Measurements from ENCODE around the gene UPF3A. TPM values are rescaled to one million over a fixed set of nuclear protein-coding genes. Genes with fewer than 3 reads are reported as not detected.
A peak's percentile ranks its signal among the peaks of the same experiment; 100 is the strongest.

Gene UPF3A
- total and polyA plus RNA-seq, 2 experiments from 2014 or later: 45.0 to 174 TPM

DNA sequence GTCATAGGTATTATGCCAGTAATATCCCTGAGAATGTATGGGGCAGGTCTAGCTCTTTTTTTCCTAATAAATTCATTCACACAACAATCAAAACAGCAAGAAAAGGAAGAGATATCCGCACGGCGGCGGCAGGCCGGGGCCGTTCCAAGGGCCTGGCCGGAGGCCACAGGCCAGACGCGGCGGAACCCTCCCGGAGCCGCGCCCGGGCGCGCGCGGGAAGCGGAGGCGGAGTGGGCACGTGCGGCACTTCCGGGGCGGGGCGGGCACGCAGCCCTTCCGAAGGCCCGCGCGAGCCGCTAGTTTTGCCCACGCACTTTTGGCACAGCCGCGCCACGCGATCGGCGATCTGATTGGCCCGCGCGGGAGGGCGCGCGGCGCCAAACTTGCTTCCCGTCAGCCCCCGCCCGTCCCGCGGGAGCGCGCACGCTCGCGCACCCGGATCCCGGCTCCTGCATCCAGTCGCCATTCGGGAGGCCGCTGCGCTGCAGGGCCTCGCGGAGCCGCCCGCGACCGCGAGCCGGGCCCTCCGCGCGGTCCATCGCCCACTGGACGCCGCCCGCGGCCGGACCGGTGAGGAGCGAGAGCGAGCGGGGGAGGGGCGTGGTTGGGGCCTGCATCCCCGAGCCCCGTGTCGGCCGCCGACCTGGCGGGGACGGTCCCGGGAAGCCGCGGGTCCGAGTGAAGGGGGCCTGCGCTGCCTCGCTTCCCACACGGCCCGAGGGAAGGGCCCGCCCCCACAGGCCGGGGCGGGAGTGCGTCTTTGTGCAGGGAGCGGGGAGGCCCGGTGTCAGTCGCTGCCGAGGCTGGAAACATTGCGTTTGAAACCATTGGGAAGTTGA, 32.9 kb downstream of the UPF3A start, which contains the start of gene CHAMP1 (continued):
- TF ChIP-seq, protein P1, sequence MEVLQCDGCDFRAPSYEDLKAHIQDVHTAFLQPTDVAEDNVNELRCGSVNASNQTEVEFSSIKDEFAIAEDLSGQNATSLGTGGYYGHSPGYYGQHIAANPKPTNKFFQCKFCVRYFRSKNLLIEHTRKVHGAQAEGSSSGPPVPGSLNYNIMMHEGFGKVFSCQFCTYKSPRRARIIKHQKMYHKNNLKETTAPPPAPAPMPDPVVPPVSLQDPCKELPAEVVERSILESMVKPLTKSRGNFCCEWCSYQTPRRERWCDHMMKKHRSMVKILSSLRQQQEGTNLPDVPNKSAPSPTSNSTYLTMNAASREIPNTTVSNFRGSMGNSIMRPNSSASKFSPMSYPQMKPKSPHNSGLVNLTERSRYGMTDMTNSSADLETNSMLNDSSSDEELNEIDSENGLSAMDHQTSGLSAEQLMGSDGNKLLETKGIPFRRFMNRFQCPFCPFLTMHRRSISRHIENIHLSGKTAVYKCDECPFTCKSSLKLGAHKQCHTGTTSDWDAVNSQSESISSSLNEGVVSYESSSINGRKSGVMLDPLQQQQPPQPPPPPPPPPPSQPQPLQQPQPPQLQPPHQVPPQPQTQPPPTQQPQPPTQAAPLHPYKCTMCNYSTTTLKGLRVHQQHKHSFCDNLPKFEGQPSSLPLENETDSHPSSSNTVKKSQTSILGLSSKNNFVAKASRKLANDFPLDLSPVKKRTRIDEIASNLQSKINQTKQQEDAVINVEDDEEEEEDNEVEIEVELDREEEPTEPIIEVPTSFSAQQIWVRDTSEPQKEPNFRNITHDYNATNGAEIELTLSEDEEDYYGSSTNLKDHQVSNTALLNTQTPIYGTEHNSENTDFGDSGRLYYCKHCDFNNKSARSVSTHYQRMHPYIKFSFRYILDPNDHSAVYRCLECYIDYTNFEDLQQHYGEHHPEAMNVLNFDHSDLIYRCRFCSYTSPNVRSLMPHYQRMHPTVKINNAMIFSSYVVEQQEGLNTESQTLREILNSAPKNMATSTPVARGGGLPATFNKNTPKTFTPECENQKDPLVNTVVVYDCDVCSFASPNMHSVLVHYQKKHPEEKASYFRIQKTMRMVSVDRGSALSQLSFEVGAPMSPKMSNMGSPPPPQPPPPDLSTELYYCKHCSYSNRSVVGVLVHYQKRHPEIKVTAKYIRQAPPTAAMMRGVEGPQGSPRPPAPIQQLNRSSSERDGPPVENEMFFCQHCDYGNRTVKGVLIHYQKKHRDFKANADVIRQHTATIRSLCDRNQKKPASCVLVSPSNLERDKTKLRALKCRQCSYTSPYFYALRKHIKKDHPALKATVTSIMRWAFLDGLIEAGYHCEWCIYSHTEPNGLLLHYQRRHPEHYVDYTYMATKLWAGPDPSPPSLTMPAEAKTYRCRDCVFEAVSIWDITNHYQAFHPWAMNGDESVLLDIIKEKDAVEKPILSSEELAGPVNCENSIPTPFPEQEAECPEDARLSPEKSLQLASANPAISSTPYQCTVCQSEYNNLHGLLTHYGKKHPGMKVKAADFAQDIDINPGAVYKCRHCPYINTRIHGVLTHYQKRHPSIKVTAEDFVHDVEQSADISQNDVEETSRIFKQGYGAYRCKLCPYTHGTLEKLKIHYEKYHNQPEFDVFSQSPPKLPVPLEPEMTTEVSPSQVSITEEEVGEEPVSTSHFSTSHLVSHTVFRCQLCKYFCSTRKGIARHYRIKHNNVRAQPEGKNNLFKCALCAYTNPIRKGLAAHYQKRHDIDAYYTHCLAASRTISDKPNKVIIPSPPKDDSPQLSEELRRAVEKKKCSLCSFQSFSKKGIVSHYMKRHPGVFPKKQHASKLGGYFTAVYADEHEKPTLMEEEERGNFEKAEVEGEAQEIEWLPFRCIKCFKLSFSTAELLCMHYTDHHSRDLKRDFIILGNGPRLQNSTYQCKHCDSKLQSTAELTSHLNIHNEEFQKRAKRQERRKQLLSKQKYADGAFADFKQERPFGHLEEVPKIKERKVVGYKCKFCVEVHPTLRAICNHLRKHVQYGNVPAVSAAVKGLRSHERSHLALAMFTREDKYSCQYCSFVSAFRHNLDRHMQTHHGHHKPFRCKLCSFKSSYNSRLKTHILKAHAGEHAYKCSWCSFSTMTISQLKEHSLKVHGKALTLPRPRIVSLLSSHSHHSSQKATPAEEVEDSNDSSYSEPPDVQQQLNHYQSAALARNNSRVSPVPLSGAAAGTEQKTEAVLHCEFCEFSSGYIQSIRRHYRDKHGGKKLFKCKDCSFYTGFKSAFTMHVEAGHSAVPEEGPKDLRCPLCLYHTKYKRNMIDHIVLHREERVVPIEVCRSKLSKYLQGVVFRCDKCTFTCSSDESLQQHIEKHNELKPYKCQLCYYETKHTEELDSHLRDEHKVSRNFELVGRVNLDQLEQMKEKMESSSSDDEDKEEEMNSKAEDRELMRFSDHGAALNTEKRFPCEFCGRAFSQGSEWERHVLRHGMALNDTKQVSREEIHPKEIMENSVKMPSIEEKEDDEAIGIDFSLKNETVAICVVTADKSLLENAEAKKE (CRISPR knock-in tag; IDR thresholded peaks at IDR 0.05): no peak
- TF ChIP-seq JUNB (IDR thresholded peaks at IDR 0.05; ENCODE audit: unreplicated experiment): no peak
- no peak for TF ChIP-seq STAT1 (IDR thresholded peaks at IDR 0.05; ENCODE audit: unreplicated experiment)
- TF ChIP-seq EZH2 (IDR thresholded peaks at IDR 0.05; ENCODE audit: low read depth, unreplicated experiment): no peak
- TF ChIP-seq ZNF331 (CRISPR knock-in tag; IDR thresholded peaks at IDR 0.05; ENCODE audit: low read depth): no peak
- peak; percentile 69 for TF ChIP-seq CREB1 (CRISPR knock-in tag; IDR thresholded peaks at IDR 0.05; ENCODE audit: low read depth)
- TF ChIP-seq, protein P2, sequence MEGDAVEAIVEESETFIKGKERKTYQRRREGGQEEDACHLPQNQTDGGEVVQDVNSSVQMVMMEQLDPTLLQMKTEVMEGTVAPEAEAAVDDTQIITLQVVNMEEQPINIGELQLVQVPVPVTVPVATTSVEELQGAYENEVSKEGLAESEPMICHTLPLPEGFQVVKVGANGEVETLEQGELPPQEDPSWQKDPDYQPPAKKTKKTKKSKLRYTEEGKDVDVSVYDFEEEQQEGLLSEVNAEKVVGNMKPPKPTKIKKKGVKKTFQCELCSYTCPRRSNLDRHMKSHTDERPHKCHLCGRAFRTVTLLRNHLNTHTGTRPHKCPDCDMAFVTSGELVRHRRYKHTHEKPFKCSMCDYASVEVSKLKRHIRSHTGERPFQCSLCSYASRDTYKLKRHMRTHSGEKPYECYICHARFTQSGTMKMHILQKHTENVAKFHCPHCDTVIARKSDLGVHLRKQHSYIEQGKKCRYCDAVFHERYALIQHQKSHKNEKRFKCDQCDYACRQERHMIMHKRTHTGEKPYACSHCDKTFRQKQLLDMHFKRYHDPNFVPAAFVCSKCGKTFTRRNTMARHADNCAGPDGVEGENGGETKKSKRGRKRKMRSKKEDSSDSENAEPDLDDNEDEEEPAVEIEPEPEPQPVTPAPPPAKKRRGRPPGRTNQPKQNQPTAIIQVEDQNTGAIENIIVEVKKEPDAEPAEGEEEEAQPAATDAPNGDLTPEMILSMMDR (conservative IDR thresholded peaks at IDR 0.05; ENCODE audit: low read depth in 2 of 2): no peak
- no peak for TF ChIP-seq NANOG (IDR thresholded peaks at IDR 0.05; ENCODE audit: borderline replicate concordance)
